Natural killer cell (primary cell): Measurements from ENCODE around the gene BARX1. TPM values are rescaled to one million over a fixed set of nuclear protein-coding genes. Genes with fewer than 3 reads are reported as not detected.

Experiments used
- ATAC-seq, 3 donors: fragments of 150-1000 bp in 2 of 3; fragments of 200-7000 bp in 1 of 3; cut with Tn5 transposase; 1 replicate in 1 of 3; 2 replicates in 2 of 3; pipeline ENCODE4 v1.10.0; 2021; ENCODE audit warnings: mild to moderate bottlenecking in 2 of 3, moderate library complexity in 2 of 3
- DNase-seq, 2 donors: peaks; one replicate each; pipeline versions ENCODE4 v3.0.0 to v3.0.0-alpha.2; 2013 to 2021; ENCODE audit warnings: mixed read lengths in 1 of 2
- H3K27ac ChIP-seq: one replicate; pipeline ENCODE4 v1.5.1; 2013; ENCODE audit warnings: mild to moderate bottlenecking, low read length
- H3K27me3 ChIP-seq: one replicate; pipeline ENCODE4 v1.6.1; 2013; ENCODE audit warnings: low read length; ENCODE audit not compliant: control insufficient read depth, insufficient read depth
- H3K36me3 ChIP-seq: one replicate; pipeline ENCODE4 v1.6.1; 2013; ENCODE audit warnings: low read length; ENCODE audit not compliant: control insufficient read depth, insufficient read depth
- H3K4me1 ChIP-seq: one replicate; pipeline ENCODE4 v1.6.1; 2013; ENCODE audit warnings: low read length; ENCODE audit not compliant: control insufficient read depth, insufficient read depth
- H3K4me3 ChIP-seq: one replicate; pipeline ENCODE4 v1.5.1; 2013; ENCODE audit warnings: low read length
- H3K9me3 ChIP-seq: one replicate; pipeline ENCODE4 v1.6.1; 2013; ENCODE audit warnings: low read length; ENCODE audit not compliant: control insufficient read depth, insufficient read depth
- H3K27ac Mint-ChIP-seq, 2 donors: one replicate each; pipeline ENCODE4 v1.8.0; 2022; ENCODE audit warnings: mild to moderate bottlenecking in 2 of 2, mixed read lengths in 2 of 2, moderate library complexity in 1 of 2
- H3K27me3 Mint-ChIP-seq, 2 donors: one replicate each; pipeline ENCODE4 v1.8.0; 2022; ENCODE audit warnings: low read depth in 2 of 2, mixed read lengths in 2 of 2
- H3K36me3 Mint-ChIP-seq: one replicate; pipeline ENCODE4 v1.8.0; 2022; ENCODE audit warnings: mixed read lengths
- H3K4me1 Mint-ChIP-seq, 2 donors: one replicate each; pipeline ENCODE4 v1.8.0; 2022; ENCODE audit warnings: mixed read lengths in 2 of 2
- H3K4me3 Mint-ChIP-seq: one replicate; pipeline ENCODE4 v1.8.0; 2022; ENCODE audit warnings: mild to moderate bottlenecking, moderate library complexity, mixed read lengths
- H3K9me3 Mint-ChIP-seq, 2 donors: one replicate each; pipeline ENCODE4 v1.8.0; 2022; ENCODE audit warnings: mixed read lengths in 2 of 2
- WGBS: methylation state at CpG from one replicate; pipeline ENCODE4 v1.1.7; 2013; ENCODE audit warnings: missing lambda C conversion rate; ENCODE audit not compliant: insufficient coverage; 5-methylcytosine and 5-hydroxymethylcytosine counted together
- intact Hi-C: fragments of 100-400 bp; cut with micrococcal nuclease; formaldehyde crosslinking; loops from one replicate; pipeline ENCODE4 v1.14.2; 2022
- total RNA-seq, 4 donors: library from RNA; stranded (reverse); fragments of 120-200 nt in 1 of 4; gene quantifications; one replicate each; pipeline versions ENCODE4 v1.2.3 to v1.2.4, GENCODE V29; 2013 to 2022
- TF ChIP-seq, protein P1 (sequence below): fragments of 200-600 bp; IDR thresholded peaks from one replicate; pipeline ENCODE4 v1.8.0; 2022; ENCODE audit warnings: antibody characterized with exemption

The BARX1 gene, protein sequence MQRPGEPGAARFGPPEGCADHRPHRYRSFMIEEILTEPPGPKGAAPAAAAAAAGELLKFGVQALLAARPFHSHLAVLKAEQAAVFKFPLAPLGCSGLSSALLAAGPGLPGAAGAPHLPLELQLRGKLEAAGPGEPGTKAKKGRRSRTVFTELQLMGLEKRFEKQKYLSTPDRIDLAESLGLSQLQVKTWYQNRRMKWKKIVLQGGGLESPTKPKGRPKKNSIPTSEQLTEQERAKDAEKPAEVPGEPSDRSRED
- not detected for total RNA-seq
- not detected for total RNA-seq (2013)

DNA sequence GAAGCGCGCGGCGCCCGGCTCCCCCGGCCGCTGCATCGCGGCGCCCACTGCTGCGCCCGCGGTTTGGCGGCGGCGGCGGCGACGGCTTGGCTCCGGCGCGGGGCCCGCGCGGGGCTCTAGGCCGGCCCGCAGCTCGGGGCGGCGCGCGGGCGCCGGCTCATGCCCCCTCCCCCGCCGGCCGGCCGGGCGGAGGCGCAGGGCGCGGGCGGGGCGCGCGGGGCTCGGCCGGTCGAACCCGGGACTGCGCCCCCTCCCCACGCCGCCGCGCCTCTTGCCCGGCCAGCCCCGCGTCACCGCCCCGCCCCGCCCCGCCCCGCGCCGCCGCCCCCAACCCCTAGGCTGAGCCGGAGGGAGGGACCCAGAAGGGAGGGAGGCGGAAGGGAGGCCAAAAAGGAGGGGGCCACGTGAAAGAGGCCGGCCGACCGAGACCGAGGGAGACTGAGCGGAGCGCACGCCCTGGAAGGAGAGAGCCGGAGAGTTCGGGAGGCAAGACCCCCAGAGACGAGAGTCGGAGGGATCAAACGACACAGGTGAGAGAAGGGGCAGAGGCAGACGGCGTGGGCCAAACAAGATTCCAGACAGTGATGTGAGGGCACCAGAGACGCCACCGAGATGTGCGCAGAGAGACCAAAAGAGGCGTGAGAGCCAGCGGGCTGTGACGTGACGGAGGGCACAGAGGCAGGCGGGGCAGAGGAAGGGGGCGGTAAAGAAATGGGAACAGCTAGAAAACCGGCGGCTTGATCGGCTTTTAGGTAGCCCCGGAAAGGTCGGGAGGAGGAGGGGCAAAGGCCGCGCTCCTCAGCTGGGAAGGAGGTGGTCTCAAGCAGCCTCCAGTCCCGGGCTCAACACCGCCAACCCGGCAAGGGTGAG, at the start of gene BARX1:
Gene BARX1 (minus strand): TSS at position 245 of the 870 bp plus-strand sequence. CDS start 209 bp downstream, at position 36.
- Mint-ChIP-seq H3K27me3 (peaks cover 65 to 68% of the 10 kb centered on the region in 2 donors), H3K4me1 (peaks cover 30 to 53% of the 10 kb centered on the region in 2 donors), H3K4me3 (peak within 1 kb of the TSS; percentile 65), H3K27ac (no peak within 1 kb of the TSS), H3K36me3 (no peaks in the 10 kb centered on the region), H3K9me3 (no peaks in the 10 kb centered on the region)
- no peaks in the 10 kb centered on the region for H3K9me3 ChIP-seq
- ATAC-seq (peak in 2 of 3 donors; percentile 35 to 44), DNase-seq (peak in 1 of 2 donors; percentile 55)
- no peak within 1 kb of the TSS for H3K4me3 ChIP-seq
- intact Hi-C loops, result no loop called here
- peaks cover 63% of the 10 kb centered on the region for H3K4me1 ChIP-seq
- WGBS, result 3% methylated on average over 102 of the region's 102 CpGs
- TF ChIP-seq, protein P1, sequence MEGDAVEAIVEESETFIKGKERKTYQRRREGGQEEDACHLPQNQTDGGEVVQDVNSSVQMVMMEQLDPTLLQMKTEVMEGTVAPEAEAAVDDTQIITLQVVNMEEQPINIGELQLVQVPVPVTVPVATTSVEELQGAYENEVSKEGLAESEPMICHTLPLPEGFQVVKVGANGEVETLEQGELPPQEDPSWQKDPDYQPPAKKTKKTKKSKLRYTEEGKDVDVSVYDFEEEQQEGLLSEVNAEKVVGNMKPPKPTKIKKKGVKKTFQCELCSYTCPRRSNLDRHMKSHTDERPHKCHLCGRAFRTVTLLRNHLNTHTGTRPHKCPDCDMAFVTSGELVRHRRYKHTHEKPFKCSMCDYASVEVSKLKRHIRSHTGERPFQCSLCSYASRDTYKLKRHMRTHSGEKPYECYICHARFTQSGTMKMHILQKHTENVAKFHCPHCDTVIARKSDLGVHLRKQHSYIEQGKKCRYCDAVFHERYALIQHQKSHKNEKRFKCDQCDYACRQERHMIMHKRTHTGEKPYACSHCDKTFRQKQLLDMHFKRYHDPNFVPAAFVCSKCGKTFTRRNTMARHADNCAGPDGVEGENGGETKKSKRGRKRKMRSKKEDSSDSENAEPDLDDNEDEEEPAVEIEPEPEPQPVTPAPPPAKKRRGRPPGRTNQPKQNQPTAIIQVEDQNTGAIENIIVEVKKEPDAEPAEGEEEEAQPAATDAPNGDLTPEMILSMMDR, result no peak
- no peak within 1 kb of the TSS for H3K27ac ChIP-seq
- peaks cover 70% of the 10 kb centered on the region for H3K27me3 ChIP-seq
- H3K36me3 ChIP-seq, result no peaks in the 10 kb centered on the region

DNA sequence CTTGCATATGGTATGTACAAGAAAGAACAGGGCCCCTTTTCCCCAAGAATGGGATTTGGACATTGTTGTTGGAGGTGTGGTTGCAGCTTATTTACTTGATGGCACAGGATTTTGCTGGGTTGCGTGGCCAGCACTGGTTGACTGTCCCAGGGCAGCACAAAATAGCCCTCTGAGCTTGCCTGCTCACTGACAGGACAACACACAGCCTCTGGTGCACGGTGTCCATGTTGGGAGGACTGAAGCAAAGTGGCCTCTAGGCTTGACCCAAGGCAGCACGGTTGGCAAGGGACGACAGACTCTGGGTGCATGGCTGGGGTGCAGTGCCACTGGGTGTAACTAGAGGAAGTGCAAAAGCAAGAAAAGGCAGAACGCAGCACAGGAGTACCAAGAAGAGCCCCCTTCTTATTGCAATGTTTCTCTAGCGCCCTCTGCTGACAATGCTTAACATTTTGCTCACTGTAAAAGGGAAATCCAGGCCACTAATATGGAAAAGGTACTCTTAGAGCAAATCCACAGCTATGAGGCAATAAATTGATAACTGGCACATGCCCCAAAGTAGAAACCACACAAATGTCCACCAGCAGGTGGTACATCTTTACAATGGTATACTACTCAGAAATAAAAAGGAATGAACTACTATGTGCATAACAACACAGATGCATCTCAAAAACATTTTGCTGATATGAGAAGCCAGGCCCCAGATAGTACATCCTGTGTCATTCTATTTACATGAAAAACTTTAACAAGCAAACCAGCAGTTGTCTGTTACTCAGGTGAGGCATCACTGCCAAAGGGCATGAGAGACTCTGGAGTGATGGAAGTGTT, 47.4 kb upstream of the BARX1 start:
- Mint-ChIP-seq H3K27me3 (peaks cover 7 to 49% of the 10 kb centered on the region in 2 donors), H3K27ac (no peak overlapping the region), H3K4me3 (no peak overlapping the region), H3K4me1 (peaks cover 0 to 4% of the 10 kb centered on the region in 2 donors), H3K9me3 (no peaks in the 10 kb centered on the region), H3K36me3 (no peaks in the 10 kb centered on the region)
- DNase-seq, result peak in 1 of 2 donors; percentile 53
- TF ChIP-seq, protein P1, result no peak
- intact Hi-C loops, result no loop called here
- no peak overlapping the region for H3K4me3 ChIP-seq
- no peak for ATAC-seq
- H3K27me3 ChIP-seq, result peaks cover 4% of the 10 kb centered on the region
- H3K36me3 ChIP-seq, result no peaks in the 10 kb centered on the region
- H3K9me3 ChIP-seq, result no peaks in the 10 kb centered on the region
- no peaks in the 10 kb centered on the region for H3K4me1 ChIP-seq
- no peak overlapping the region for H3K27ac ChIP-seq
- WGBS, result 45% methylated on average over 6 of the region's 6 CpGs

DNA sequence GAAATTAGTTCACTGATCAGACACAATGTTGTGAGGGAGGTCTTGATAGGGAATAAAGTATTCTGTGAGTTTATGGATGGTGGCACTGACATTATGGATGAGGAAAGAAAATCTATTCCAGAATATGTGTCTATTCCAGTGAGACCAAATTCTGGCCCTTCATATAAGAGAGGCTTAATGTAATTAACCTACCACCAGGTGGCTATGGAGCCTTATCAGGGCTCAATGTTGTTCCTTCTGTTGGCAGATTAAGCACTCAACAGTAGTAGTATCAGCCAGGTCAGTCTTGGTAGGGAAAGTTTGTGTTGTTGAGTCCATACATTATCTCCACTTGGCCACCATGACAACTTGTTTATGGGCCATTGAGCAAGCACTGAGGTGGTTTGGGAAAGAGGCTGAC, 41.7 kb upstream of the BARX1 start:
- DNase-seq, result no peak
- Mint-ChIP-seq H3K4me3 (no peak overlapping the region), H3K4me1 (no peaks in the 10 kb centered on the region), H3K9me3 (no peaks in the 10 kb centered on the region), H3K36me3 (no peaks in the 10 kb centered on the region), H3K27me3 (peaks cover 30 to 38% of the 10 kb centered on the region in 2 donors), H3K27ac (no peak overlapping the region)
- H3K27ac ChIP-seq, result no peak overlapping the region
- no peak for ATAC-seq
- no peaks in the 10 kb centered on the region for H3K36me3 ChIP-seq
- H3K27me3 ChIP-seq, result peaks cover 2% of the 10 kb centered on the region
- intact Hi-C loops, result no loop called here
- TF ChIP-seq, protein P1, result no peak
- H3K9me3 ChIP-seq, result no peaks in the 10 kb centered on the region
- no peaks in the 10 kb centered on the region for H3K4me1 ChIP-seq
- no peak overlapping the region for H3K4me3 ChIP-seq
